ENCODE data around the gene GLRX5.

The GLRX5 gene

DNA sequence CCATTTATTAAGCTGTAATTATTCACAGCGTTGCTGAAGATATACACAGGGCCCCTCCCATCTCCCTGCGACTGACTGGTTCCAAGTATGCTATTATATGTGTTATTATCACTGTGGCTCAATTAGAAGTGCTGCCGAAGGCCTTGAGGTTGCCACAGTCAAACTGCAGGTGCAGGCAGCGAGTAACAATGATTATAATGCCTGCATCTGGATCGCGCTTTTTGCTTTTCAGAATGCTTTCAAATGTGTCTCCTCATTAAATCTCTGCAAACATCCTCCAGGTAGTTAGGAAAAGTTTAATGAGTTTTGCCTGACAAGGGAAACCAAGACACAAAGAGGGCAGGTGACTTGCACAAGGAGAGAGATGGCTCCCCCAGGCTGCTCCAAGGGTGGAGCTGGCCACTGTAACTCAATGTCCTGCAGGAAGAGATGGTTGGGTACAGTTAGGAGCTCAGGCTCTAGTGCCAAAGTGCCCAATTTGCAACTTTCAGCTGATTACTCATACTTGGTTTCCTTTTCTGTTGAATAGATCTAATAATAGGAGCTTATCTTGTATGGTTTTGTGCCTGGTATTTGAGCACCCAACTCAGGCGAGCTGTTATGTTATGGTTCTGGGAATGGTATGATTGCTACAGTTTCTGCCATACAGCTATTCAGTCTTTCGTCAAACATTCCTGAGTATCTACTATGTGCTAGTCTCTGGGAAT lies 16.7 kb upstream of the GLRX5 start:
- peak; percentile 44 for DNase-seq

DNA sequence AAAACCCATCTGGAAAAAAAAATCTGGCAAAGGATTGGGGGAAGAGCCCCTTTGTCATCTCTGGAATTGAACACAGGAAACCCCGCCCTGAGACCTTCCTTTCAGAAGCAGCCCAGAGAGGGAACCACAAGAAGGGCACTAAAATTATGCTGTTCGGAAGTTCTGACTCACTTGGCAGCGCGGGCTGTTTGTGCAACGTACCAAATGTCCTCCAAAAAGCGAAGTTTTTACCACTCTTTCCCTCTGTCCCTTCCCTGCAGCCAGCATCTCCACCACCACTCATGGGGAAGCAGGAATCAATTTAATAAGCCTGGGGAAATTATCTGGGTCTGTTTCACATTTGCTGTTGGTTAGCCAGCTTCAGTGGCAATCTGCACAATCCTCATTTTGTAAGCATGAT lies 15.2 kb upstream of the GLRX5 start:
- DNase-seq, result no peak

DNA sequence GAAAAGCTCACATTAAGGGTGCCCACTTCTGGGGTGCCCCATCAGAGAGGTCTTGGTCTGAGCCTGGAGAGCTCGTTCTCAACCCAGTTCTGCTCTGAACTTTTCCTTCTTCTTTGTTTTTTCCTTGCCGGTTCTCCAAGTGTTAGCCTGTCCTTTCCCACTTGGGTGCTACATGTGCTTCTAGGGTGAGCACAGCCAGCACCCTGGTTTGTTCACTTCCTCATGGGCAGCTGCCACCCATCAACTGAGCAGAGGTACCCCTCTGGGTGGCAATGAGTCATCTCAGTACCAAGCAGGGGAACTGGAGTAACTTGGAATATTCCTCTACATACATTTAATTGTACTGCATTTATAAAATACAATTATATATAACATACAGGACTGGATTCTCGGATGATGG lies 14.5 kb upstream of the GLRX5 start:
- no peak for DNase-seq

DNA sequence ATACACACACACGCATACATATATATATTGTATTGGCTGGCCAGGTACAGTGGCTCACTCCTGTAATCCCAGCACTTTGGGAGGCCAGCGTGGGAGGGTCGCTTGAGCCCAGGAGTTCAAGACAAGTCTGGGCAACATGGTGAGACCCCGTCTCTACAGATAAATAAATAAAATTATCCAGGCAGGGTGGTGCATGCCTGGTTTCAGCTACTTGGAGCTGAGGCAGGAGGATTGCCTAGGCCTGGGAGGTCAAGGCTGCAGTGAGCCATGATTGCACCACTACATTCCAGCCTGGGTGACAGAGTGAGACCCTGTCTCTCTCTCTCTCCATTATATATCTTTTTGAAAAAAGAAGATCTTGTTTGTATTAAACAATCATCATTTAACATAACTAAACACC lies 13.8 kb upstream of the GLRX5 start:
- no peak for DNase-seq

DNA sequence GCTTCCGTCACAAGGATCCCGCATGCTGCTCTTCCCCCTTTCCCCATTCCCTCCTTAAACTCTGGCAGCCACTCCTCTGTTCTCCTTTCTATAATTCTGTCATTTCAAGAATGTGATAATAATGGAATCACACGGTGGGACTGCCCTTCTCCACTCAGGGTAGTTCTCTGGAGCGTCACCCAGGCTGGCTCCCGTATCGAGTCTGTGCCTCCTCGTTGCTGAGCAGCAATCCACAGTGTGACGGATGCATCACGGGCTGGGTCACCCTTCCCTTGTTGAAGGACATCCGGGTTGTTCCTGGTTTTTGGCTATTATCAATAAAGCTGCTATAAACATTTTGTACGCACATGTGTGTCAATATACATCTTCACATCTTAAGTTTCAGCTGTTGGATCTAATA lies 12.7 kb upstream of the GLRX5 start:
- no peak for DNase-seq

DNA sequence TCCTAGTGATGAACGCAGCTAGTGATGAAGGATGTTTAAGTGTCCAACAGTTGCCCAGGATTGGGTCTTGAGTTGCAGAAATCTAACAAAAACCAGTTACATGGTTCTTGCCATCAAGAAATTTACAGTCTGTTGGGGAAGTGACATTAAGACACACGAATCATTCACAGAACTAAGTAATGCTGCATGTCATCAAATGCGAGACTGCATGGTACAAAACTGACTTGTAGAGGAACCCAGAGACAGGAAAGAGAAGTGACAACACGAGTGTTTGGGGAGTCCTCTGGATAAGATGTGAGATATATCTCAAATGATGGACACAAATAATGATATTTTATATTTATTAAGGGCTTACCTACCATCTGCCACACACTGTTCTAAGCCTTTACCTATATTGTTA lies 12.3 kb upstream of the GLRX5 start:
- DNase-seq, result no peak

DNA sequence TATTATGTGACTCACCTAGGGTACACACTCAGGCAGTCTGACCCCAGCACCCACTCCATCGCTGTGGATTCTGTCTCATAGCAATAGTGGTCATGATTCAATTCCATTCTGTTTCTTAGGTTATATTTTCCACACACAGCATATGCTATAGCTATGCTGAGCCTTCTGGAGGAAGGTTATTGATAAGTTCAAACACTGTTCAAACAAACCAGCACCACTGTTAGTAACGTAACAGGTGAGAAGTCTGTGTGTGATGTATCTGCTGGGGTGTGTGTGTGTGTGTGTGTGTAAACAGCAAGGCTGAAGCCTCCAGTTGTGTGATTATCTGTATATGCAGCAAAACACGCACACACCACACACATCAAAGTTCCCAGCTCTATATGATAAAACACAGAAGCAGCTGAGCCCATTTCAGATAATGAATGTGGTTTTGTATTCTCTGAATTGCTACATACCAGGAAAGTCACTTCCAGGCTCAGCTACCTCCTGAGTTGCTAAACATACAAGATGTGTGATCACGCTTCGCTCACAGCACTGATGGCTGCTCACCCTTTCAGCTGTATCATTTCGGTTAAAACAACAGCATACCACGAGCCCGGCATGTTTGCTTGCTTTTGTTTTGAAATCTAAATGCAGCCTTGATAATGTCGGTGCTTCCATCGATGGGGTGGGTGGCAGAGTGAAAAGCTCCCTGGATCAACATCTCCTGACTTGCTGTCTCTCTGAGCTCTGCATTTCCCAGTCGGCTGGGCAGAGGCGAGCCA lies 11.6 kb upstream of the GLRX5 start:
- no peak for DNase-seq

DNA sequence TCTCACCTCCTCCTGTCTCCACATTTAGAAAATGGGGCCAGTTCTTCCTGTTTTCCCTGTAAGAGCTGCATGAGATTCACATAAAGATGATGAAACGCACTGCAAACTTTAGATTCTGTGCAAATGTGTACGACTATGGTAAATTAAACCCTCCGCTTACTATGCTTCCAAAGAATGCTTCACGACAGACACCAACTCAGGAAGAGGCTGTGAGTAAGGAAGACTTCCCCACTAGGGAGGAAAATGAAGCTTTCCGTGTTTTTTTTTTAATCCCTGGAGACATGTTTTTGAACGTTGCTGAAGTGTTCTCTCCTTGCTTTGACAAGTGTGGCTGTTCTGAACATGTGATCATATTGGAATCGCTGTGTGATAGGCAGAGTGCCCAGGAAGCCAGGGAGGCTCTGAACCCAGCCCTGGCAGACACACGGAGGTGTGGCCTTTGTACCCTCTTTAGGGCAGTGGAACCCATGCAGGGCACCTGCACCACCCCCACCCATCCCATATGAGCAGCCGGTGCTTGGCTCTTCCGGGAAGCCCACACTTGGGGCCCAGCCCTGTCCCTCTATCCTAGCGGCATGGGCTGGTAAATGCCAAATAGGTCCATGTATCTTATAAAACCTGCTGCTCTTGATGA lies 10.9 kb upstream of the GLRX5 start:
- no peak for DNase-seq

DNA sequence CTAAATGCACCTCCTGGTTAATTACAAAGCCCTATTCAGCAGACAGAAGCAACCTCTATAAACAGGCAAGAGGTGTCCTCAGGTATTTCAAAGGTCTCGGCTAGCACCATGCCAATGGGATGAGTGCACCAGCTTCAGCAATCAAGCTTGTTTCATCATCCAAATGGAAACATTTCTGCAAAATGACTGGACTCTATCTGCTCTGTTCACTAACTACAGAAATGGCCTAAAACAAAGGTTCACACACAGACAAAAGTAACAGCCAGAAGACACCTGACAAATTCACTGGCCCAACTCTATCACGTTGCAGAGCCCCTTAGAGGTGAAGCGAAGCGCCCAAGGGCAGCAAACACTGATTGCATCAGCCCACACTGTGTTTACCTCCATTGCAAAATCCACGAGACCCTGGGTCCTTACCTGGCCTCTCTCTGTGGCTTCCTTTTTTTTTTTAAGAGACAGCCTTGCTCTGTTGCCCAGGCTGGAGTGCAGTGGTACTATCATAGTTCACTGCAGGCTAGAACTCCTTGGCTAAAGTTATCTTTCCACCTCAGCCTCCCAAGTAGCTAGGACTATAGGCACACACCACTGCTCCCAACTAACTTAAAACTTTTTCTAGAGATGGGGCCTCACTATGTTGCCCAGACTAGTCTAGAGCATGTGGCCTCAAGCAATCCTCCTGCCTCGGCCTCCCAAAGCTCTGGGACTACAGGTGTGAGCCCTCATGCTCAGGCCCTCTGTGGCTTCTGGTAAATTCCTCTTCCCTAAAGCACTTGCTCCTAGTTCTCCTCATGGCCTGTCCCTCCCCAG lies 9.9 kb upstream of the GLRX5 start:
- no peak for DNase-seq

DNA sequence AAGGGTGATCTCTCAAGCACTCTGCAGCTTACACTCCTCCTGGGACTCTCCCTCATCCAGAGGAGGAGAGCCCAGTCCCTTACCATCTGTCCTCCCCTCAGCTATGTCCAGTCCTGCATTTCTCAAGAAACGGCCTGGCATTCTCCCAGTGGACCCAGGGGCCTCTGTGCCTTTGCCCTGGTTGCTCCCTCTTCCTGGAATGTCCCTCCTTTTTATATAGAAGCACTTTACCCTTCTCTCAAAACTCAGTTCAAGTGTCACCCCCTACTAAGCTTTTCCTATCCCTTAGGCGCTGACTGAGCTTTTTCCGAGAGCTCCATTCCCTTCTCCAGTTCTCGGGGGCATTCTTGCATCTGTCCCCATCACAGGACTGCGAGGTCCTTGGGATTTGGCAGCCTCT lies 8.9 kb upstream of the GLRX5 start:
- DNase-seq, result no peak

DNA sequence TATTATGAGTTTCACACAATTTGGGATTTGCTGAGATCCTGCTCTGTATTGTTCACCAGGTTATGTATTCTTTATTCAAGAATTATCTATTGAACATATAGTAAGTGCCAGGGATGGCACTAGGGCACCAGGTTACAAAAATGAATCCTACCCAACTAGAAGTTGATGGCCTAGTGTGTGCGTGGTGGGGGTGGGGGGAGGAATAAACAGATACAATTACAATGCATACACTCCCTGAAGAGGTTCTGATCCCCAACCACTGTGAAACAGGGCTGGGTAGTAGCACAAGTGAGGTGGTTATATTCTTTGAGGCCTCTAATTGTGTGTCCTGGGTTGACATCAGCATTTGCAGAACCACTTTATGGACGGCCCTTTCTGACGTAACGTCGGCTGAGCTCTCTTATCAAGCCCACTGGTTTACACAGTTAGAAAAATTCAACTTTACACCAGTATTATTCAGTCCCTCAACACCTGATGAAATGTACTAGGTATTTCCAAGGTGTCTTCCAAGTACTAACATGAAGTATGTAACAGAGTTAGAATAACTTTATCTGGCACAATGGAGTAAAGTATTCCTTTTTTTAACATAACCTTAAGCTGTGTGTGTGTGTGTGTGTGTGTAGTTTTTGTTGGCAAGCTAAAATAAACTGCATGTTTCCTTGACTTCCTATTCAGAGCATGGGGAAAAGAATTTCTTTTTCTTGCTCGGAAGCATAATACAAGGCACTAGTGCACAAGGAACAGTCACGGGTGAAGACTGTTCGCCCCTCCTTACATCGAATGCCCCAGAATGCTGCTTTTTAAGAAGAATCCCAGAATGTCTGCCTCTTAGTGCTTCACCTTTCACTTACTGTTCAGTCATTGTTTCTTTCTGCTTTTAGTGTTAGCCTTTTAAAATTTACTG lies 8.1 kb upstream of the GLRX5 start:
- no peak for DNase-seq

DNA sequence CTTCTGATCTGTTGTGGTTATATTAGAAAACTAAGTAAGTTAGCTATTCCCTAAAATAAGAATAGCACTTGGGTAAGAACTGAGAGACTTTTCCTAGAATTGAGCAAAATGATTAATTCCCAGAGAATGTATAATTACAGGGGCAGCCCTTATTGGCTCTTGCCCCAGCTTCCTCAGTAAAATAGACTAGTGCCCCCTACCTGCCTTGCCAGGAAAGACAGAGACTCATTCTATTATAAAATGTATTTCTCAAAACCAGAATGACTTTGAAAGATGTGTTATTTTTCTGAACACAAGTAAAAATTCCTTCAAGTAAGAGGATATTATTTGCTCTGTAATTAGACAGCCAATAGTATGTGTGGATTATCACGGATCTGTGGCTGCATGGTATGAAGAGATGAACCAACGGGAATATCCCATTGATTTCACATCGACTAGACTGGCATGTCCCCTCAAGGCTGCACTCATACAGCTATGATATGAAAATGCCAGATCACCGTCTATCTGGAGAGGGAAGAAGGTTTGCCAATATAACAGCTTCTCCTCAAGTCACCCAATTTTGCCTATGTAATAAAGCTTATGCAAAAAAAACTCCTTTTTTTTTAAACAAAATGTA lies 7.4 kb upstream of the GLRX5 start:
- DNase-seq, result peak; percentile 27

DNA sequence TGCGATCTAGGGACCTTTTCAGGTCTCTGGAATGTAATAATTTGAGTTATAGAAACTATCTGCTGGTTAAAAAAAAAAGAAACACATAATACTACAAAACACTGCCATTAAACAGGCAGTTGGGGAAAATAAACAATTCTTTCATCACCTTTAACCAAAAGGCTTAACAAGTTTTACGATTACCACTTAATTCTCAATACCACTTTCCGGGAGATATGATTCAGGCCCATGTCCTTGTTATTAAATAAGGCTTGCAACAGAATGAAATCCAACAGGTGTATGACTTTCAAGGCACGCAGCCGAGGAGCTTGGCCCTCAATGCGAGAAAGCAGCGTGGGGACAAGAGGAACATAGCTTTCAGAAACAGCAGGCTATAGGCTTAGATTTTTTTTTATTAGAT lies 5.6 kb upstream of the GLRX5 start:
- DNase-seq, result no peak

DNA sequence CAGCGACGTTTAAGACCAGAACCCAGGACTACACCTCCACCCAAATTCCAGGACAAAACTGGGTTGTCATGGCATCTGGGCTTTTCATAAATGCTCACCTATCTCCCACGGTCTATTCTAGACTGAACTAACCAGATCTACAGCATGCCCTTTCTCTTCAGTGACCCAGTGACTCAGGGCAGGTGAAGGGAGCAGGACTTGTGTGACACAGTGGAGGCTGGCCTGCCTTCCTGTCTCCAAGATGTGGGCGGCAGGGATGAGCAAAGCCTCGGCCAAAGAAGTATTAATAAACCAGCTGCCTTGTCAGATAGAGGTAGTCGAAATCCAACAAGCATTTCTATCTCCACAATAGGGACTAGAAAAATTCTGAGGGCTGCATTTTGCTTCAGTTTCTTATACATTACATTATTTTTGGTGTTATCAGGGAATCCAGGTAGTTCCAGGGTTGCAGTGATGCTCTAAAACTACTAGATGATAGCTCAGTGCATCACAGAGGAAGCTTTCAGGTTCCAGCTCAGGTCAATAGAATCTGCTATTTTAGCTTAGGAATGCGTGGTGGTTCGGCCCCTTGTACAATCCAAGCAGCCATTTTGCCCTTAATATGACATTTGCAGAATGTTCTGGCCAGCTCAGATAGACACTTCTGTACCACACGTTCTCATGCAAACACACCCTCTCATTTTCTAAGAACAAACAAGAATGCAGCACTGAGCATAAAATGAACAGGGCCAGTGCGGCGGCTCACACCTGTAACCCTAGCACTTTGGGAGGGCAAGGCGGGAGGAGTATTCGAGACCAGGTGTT lies 4.2 kb upstream of the GLRX5 start:
- DNase-seq, result no peak

DNA sequence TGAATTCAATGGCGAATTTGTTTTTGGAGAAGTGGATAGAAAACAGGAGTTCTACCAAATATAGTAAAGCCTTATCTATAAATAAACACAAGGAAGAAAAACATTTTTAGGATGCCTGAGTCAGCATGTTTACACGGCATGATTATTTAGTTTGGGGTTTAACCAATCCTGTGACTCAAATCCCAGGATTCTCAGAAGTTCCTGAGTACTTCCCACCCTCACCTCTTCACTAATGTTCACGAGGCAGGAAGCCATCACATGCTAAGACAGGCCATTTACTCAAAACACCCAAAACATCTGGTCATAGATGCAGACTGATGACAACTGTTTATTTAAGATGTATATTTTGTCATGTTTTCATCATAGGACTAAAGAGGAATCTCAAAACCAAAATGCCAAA lies 3.4 kb upstream of the GLRX5 start:
- DNase-seq, result no peak

DNA sequence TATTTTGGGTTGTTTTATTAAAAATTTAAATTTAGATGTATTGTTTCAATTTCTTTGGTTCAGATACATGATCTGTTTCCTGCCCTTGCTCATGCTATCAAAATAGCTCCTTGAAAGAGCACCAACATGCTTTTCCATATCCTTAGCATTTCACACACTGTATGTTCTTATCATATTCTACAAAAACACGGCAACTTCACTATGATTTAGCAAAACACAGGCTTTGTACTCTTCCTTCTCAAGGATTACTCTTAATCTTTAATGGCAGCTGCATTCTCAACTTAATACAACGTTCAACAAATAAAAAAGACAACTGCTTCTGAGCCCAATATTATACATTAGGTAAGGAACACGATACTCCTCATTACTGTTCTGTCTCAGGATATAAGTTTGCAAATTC lies 2.9 kb upstream of the GLRX5 start:
- DNase-seq, result no peak

DNA sequence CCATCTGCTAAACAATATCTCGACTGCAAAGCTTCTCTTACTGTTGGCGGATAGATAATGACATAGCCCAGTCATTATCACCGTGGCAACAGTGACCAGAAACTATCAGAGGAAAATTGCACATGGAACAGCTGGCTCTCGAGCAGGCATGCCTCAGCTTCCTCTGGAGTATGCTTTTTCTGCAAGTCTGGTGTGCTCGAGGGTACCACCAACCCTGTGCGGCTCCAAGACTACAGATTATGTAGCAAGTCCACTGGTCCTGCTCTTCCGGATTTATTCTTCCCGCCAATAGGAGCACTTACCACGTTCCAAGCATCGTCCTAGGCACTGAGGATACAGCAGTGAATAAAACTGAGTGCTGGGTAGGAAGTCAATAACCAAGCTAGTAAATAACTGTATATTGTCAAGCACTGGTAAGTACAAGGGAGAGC lies 1.4 kb upstream of the GLRX5 start:
- peak; percentile 66 for DNase-seq

DNA sequence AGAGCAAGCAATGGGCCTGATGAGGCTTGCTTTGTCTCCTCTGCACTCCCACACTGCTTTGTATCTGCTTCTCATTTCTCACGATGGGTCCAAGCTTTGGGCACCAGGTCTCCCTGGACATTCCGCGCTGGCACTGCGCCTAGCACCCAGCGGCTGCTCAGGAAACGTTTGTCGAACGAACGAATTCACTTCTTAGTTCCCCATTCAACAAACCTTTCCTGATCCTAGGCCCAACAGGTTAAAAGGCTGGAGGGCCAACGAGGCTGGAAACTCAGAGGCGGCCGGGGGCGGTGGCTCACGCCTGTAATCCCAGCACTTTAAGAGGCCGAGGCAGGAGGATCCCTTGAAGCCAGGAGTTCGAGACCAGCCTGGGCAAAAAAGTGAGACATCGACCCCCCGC lies 1.0 kb upstream of the GLRX5 start:
- DNase-seq, result peak; percentile 16

DNA sequence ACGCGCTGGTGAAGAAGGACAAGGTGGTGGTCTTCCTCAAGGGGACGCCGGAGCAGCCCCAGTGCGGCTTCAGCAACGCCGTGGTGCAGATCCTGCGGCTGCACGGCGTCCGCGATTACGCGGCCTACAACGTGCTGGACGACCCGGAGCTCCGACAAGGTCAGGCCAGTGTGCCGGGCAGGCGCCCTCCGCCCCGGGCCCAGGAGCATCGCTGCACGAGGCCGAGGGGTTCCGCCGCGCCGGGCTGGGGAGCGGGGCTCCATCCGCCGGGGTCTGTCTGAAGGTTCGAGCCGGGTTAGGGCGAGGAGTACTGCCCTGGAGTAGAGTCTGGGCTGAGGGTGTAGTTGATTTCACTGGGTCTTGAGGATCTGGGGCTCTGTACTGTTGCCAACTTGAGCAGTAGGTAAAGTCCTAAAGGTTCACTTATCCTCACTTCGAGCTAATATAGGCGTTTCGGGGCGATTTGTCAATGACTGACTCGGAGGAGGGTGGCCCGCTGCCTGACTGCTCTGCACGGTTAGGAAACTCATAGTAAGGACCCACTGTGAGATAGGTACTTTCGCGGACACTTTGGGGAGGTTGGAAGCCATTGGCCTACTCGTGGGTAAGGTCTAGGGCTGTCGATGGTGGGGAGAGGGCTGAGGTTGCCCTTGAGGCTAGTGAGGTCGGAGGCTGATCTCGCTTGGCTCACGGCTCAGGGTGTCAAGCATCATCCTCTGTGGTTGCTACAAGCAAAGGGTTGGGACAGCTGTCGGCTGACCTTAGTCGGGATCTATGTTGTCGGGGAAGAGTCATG lies 574 bp downstream of the GLRX5 start:
- DNase-seq, result no peak

DNA sequence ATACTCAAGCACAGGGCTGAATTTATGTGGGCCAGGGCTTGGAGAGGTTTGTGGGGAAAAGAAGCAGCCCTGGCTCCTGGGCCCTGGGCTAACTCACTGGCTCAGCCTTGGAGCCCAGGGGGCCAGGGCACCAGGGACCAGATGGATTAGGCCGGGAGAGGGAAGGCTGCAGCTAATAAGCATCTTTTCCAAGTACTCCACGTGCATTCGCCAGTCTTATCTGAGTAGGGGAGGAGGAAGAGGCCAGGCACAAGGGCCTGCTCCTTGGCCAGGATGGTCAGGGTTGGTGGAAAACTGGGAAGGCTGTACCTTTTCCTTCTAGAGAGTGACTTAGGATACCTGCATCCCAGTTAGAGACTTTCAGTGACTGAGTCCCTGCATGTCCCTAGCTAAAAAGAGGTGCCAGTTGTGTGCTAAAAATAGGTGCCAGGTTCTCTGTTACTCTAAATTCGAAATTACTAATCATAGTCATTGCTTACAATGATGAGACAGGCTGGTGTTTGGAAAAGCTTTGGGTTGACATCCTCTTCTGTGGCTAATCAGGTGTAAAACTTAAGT lies 1.3 kb downstream of the GLRX5 start:
- no peak for DNase-seq

Data from NCI-H1436 (cell line).